NCI-H2107 (cell line): ENCODE data around the gene GOLGA6L26.
"Not testable (repeated sequence)": the region's sequence is repeated elsewhere in the genome, so short reads cannot be mapped to it uniquely, and the experiment has no call there.

Source experiments
- DNase-seq: peaks from one replicate; lab custom pipeline; 2025; lab: John Stamatoyannopoulos, UW

The GOLGA6L26 gene, protein sequence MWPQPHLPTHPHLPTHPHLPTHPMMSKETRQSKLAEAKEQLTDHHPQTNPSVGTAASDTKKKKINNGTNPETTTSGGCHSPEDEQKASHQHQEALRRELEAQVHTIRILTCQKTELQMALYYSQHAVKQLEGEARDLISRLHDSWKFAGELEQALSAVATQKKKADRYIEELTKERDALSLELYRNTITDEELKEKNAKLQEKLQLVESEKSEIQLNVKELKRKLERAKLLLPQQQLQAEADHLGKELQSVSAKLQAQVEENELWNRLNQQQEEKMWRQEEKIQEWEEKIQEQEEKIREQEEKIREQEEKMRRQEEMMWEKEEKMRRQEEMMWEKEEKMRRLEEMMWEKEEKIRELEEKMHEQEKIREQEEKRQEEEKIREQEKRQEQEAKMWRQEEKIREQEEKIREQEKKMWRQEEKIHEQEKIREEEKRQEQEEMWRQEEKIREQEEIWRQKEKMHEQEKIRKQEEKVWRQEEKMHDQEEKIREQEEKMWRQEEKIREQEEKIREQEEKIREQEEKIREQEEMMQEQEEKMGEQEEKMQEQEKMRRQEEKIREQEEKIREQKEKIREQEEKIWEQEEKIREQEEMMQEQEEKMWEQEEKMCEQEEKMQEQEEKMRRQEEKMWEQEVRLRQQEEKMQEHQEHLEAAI

GRCh38 chr15:23334096-23334495 is at the start of gene GOLGA6L26:
GOLGA6L26 (minus strand) TSS chr15:23334196; CDS start chr15:23334135, 61 bp downstream.
- not testable (repeated sequence) for DNase-seq

DNA sequence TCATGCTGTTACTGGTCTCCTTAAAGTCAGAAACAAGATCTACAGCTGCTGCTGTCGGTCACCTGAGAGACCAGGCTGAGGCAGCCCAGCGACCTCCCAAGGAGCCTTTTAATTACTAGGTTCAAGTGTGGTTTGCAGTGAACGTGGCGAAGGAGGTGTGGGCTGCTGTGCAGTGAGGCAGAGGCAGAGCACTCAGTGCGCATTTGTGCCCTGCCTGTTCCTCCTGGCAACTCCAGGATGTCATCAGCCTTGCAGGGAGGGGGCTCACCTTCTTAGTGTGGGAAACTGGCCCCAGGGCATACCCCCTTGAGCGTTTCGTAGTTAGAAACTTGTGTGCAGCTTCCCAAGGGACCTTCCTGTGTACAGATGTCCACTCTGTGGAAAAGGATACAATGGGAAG is 47.2 kb upstream of the GOLGA6L26 start:
- DNase-seq = not testable (repeated sequence)

DNA sequence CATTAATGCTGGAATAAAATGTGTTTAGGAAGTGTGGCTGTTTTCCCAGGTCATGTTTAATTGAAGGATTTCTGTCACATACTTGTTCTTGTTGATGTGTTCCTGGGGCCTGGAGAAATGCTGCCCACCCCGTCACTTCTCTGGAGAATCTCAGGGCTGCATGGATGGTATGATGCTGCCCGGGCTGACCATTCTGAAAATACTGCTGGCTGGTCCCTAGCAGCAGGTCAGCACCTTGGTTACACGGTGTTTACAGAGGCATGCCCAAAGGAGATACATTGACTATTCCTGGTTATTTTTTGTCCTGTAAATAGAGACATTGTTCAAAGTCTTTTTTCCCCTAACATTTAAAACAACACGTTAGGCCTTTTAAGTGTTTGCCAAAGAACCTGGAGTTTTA is 46.7 kb upstream of the GOLGA6L26 start:
- DNase-seq = not testable (repeated sequence)

DNA sequence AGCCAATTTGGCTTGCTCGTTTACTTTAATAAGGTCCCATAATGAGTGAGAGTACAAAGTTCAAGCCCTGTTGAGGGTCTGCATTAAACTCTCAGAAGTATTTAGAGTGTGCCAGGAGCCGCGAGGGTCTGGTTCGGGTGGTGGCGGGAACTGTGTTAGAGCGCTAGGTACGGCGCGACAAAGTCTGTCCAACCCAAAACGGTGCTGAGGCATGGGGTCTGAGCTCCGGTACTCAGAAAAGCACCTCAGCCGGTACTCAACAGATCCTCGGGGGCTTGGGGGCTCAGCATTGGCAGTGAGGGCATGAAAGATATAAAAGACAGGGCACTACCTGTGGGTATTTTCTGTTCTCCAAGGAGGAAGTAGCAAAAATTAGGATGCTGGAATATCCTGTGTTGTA is 45.0 kb upstream of the GOLGA6L26 start:
- DNase-seq = not testable (repeated sequence)

- not testable (repeated sequence) for DNase-seq
These were observed 40.2 kb upstream of the GOLGA6L26 start for GRCh38 chr15:23374226-23374625.

DNA sequence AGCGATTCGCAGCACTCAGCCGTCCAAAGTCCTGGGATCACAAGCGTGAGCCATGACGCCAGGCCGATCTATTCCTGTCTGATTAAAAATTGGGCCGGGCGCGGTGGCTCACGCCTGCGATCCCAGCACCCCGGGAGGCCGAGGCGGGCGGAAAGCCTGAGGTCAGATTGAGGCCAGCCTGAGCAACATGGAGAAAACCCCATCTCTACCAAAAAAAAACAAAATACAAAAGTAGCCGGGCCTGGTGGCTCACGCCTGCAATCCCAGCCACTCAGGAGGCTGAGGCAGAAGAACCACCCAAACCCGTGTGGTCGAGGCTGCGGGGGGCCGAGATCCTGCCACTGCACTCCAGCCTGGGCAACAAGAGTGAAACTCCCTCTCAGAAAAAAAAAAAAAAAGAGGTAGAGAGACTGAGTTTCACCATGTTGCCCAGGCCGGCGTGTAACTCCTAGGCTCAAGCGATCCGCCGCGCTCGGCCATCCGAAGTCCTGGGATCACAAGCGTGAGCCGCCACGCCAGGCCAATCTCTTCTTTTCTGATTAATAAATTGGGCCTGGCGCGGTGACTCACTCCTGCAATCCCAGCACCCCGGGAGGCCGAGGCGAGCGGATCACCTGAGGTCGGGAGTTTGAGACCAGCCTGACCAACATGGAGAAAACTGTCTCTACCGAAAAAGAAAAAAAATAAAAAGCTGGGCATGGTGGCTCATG is 39.0 kb upstream of the GOLGA6L26 start:
- DNase-seq = not testable (repeated sequence)

DNA sequence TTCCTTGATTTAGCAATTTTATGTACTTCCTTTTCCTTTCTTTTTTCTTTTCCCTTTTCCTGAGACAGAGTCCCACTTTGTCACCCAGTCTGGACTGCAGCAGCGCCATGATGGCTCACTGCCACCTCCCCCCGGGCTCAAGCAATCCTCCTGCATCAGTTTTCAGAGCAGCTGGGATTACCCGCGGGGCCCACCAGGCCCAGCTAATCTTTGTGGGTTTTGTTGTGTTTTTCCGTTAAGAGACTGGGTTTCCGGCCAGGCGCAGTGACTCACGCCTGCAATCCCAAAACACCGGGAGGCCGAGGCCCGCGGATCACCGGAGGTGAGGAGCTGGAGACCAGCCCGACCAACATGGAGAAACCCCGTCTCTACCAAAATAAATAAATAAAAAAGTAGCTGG is 38.3 kb upstream of the GOLGA6L26 start:
- no peak for DNase-seq

DNA sequence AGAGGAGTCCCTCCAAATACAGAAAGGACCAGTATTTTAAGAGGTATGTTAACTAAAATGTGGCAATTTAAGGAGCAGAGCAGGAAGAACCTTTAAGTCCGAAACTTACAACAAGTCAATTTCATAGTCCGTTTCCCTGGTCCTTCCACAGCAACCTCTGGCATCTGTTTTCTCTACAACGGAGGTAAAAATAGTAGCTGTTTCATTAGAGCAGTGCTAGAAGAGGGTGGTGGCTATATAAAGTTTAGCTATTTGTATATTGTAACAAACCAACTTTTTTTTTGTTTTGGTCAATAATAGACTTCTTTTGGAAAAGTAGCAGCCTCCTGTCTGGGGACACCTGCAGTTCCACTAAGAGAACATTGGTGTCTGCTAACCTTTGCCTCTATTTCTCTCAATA is 37.9 kb upstream of the GOLGA6L26 start:
- not testable (repeated sequence) for DNase-seq

GRCh38 chr15:23371134-23371533 is 37.1 kb upstream of the GOLGA6L26 start:
- DNase-seq = not testable (repeated sequence)

- no peak for DNase-seq
These were observed 36.6 kb upstream of the GOLGA6L26 start for GRCh38 chr15:23370578-23370977.

DNA sequence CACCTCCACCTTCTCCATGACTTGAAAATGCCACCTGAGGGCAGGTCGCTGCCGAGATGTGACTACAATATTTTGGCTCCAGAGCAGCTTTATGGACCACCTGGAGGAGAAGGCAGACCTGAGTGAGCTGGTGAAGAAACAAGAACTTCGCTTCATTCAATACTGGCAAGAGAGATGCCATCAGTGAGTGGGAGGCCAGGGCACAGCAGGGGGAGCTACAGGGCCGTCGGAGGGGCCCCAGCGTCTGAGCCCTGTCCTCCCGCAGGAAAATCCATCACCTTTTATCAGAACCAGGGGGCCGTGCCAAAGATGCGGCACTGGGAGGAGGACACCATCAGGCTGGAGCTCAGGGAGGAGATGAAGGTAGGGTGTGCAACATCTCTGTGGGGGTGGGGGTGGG is 30.3 kb upstream of the GOLGA6L26 start:
- not testable (repeated sequence) for DNase-seq

DNA sequence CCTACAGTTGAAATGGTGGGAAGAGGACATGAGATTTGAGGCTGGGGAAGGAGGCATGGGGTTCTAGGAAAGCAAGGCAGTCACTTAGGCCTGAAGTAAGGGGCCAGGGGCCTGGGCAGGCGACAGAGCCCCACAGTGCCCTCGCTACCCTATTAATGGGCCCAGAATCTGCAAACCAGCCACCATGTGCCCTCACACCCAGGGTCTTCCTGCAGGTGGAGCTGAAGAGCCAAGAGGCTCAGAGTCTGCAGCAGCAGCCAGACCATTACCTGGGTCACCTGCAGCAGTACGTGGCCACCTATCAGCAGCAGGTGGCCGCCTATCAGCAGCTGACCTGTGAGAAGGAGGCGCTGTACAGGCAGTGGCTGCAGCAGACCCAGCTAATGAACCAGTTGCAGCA is 28.6 kb upstream of the GOLGA6L26 start:
- not testable (repeated sequence) for DNase-seq

DNA sequence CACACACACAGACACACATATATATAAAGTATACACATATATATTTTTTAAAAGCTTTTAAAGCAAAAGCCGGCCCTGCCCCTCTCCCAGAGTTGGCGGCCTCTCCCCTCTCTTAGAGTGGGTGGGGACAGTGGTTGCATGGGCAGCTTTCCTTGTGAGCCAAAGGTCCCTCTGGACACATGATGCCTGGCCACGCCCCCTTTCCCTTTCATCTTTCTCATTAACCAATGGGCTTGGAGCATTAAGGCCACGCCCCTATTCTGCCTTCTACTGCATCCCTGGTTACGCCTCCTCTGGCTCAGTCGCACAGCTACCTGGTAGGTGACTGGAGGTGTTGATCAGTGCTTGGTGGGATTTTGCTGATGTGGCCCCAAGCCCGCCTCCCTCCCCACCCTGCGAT is 20.5 kb upstream of the GOLGA6L26 start, which contains the start of gene GOLGA8S:
TSS of gene GOLGA8S (plus strand) at position 301 of the 400 bp plus-strand sequence. CDS start at position 363, 62 bp downstream.
- DNase-seq = not testable (repeated sequence)

- DNase-seq = not testable (repeated sequence)
These were observed 22.8 kb downstream of the GOLGA6L26 start for GRCh38 chr15:23311233-23311632.

- not testable (repeated sequence) for DNase-seq
These were observed 28.1 kb downstream of the GOLGA6L26 start for GRCh38 chr15:23305921-23306320.

DNA sequence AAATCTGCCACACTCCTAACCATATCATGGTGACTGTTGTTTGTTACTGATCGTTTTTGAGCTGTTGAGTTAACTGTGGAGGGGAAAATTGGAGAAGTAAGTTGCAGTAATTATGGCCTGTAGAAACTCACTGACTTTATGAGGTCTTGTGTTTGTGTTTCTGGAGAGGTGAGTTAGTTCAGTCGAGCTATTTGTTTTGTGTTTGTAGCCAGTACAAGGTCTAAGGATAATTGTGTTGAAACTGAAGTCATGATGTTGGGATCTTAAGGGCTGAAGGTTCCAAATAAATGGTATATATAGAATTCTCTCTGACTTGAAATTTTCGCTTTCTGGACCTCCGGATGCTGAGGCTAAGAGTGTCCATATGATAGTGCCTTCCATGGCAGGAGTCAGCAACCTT is 29.2 kb downstream of the GOLGA6L26 start:
- DNase-seq = not testable (repeated sequence)

GRCh38 chr15:23304267-23304666 is 29.7 kb downstream of the GOLGA6L26 start:
- DNase-seq = not testable (repeated sequence)

GRCh38 chr15:23303654-23304053 is 30.3 kb downstream of the GOLGA6L26 start:
- not testable (repeated sequence) for DNase-seq

DNA sequence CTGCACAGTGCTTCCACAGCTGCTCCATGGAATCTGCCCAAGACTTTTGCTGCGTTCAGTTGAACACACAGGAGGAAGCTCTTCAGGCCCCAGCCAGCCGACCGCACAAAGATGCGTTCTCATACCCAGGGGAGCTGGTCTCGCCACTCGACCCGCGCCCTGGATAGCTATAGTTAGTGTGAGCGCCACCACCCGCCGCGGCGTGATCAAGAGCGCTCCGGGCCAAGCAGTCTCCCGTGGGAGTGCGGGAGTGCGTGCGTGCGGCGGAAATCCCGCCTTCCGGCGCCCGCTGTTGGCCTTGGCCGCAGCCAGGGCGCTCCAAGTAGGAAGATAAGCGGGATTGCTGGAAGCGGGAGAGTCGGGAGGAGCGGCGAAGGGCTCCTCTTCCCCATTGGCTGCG is 30.8 kb downstream of the GOLGA6L26 start:
- DNase-seq = not testable (repeated sequence)
